ENCODE results near the gene FAM167B. TPM values are rescaled to one million over a fixed set of nuclear protein-coding genes. Genes with fewer than 3 reads are reported as not detected.
A peak's percentile ranks its signal among the peaks of the same experiment; 100 is the strongest.

FAM167B gene
- total RNA-seq, 1 donor from 2014 or later = 7.9 TPM

DNA sequence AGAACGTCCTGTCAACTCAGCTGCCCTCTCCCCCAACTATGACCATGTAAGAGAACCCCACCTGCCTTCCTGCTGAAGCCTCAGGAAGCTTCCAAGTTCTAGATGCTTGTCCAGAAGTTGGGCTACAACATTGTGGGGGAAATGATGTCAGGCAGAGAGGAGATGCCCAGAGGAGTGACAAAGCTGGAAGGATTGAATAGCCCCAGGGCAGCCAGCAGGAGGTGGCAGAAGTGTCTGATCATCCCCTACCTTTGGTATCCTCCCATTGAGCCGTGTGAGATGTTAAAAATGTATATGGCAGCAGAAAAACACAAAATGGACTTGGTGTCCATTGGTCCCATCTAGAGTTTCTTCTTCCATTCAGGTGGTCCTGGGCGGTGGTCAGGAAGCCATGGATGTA, 18.3 kb upstream of the FAM167B start:
- H3K4me3 ChIP-seq = no peak overlapping the region
- intact Hi-C loops (cut with micrococcal nuclease) = loop anchor here (10.0 kb wide), 1 partner anchor 86 kb away; no protein-coding TSS in a partner anchor
- no peaks in the 10 kb centered on the region for H3K9me3 ChIP-seq (replicated peaks)
- H3K27ac ChIP-seq (replicated peaks) = no peak overlapping the region
- peaks cover 6% of the 10 kb centered on the region for H3K4me1 ChIP-seq
- TF ChIP-seq CTCF (IDR thresholded peaks at IDR 0.05; ENCODE audit: borderline replicate concordance) = no peak
- DNase-seq = no peak
- H3K27me3 ChIP-seq (ENCODE audit: low read depth) = no peaks in the 10 kb centered on the region
- peaks cover 90% of the 10 kb centered on the region for H3K36me3 ChIP-seq

GRCh38 chr1:32231843-32232432, 15.1 kb upstream of the FAM167B start:
- H3K27ac ChIP-seq (replicated peaks) = no peak overlapping the region
- no peaks in the 10 kb centered on the region for H3K27me3 ChIP-seq (ENCODE audit: low read depth)
- TF ChIP-seq CTCF (IDR thresholded peaks at IDR 0.05; ENCODE audit: borderline replicate concordance) = no peak
- H3K36me3 ChIP-seq = peaks cover 62% of the 10 kb centered on the region
- no peaks in the 10 kb centered on the region for H3K9me3 ChIP-seq (replicated peaks)
- no peak for DNase-seq
- no peak overlapping the region for H3K4me3 ChIP-seq
- intact Hi-C loops (cut with micrococcal nuclease) = no loop called here
- H3K4me1 ChIP-seq = no peaks in the 10 kb centered on the region

- intact Hi-C loops (cut with micrococcal nuclease) = no loop called here
- H3K36me3 ChIP-seq = peaks cover 54% of the 10 kb centered on the region
- H3K27ac ChIP-seq (replicated peaks) = no peak overlapping the region
- no peaks in the 10 kb centered on the region for H3K27me3 ChIP-seq (ENCODE audit: low read depth)
- TF ChIP-seq CTCF (IDR thresholded peaks at IDR 0.05; ENCODE audit: borderline replicate concordance) = no peak
- H3K4me3 ChIP-seq = no peak overlapping the region
- H3K9me3 ChIP-seq (replicated peaks) = no peaks in the 10 kb centered on the region
- H3K4me1 ChIP-seq = no peaks in the 10 kb centered on the region
- no peak for DNase-seq
These were observed 14.3 kb upstream of the FAM167B start for GRCh38 chr1:32232558-32233304.

DNA sequence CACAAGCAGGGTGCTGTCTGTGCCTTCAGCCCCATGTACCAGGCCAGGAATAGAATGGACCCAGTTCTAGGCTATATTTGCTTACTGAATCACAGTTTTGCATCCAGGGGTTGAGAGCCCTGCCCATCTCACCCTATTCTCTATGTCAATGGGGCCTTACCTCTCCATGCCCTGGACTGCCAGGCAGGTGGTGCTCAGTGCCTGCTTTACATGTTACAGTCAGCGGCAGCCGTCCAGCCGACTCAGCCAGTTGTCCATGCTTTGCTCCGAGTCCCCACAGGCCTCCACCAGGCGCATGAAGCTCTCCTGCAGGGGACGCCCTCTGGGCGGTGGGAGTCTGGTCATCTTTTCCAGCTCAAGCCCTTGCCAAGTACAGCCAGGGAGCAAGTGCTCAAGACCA, 12.2 kb upstream of the FAM167B start:
- Histone ChIP-seq H3K27ac (replicated peaks) (no peak overlapping the region), H3K27me3 (ENCODE audit: low read depth) (no peaks in the 10 kb centered on the region), H3K4me3 (no peak overlapping the region), H3K36me3 (peaks cover 33% of the 10 kb centered on the region), H3K4me1 (peaks cover 3% of the 10 kb centered on the region), H3K9me3 (replicated peaks) (no peaks in the 10 kb centered on the region)
- no peak for DNase-seq
- no peak for TF ChIP-seq CTCF (IDR thresholded peaks at IDR 0.05; ENCODE audit: borderline replicate concordance)
- intact Hi-C loops (cut with micrococcal nuclease) = no loop called here

DNA sequence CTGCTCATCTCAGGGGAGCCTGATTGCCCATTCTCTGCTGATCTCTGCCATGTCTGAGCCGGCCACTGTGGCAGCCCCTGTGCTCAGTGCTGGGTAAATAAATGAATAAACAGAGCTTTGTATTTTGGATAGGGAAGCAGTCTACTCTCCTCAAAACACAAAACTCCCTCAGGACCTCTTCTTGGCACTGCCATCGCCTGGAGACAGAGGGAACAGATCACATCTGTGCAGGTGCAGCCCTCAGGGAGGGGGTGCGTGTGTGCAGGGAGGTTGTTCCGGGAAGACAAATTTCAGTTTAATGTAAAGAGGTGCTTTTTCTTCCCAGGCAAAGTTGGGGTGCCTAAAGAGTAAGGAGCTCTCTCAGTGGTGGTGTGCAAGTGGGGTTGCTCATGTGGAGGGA, 7.7 kb upstream of the FAM167B start:
- H3K27me3 ChIP-seq (ENCODE audit: low read depth) = no peaks in the 10 kb centered on the region
- TF ChIP-seq CTCF (IDR thresholded peaks at IDR 0.05; ENCODE audit: borderline replicate concordance) = no peak
- H3K9me3 ChIP-seq (replicated peaks) = no peaks in the 10 kb centered on the region
- H3K4me1 ChIP-seq = peaks cover 43% of the 10 kb centered on the region
- no peak for DNase-seq
- peak overlapping the region; percentile 79 for H3K4me3 ChIP-seq
- peak overlapping the region; percentile 89 for H3K27ac ChIP-seq (replicated peaks)
- peaks cover 1% of the 10 kb centered on the region for H3K36me3 ChIP-seq
- intact Hi-C loops (cut with micrococcal nuclease) = no loop called here

Data from left ventricle myocardium inferior (tissue), 1 donor.